Kidney (tissue), 22 donors: Measurements from ENCODE around the gene NCAPD2. TPM values are rescaled to one million over a fixed set of nuclear protein-coding genes. Genes with fewer than 3 reads are reported as not detected.

Experiments used
- DNase-seq, 5 donors: peaks; one replicate each; pipeline ENCODE4 v3.0.0-alpha.2; 2013 to 2020
- FAIRE-seq: peaks from 2 replicates; lab custom pipeline; 2012; peaks lifted over from hg19 to GRCh38; lab: Jason Lieb, UNC
- H3K27ac ChIP-seq, 2 donors: one replicate each; pipeline ENCODE4 v1.7.0; 2013; ENCODE audit warnings: low read depth in 2 of 2, low read length in 2 of 2, inconsistent platforms in 1 of 2
- H3K27me3 ChIP-seq: one replicate; pipeline ENCODE4 v1.7.1; 2013; ENCODE audit warnings: low read length, inconsistent platforms; ENCODE audit not compliant: control insufficient read depth, insufficient read depth
- H3K36me3 ChIP-seq, 3 donors: one replicate each; pipeline versions ENCODE4 v1.7.0 to v1.7.1; 2013; ENCODE audit warnings: low read length in 3 of 3, control low read depth in 1 of 3, inconsistent platforms in 1 of 3; ENCODE audit not compliant: insufficient read depth in 3 of 3, control insufficient read depth in 2 of 3
- H3K4me1 ChIP-seq, 3 donors: one replicate each; pipeline versions ENCODE4 v1.7.0 to v1.7.1; 2013; ENCODE audit warnings: low read length in 3 of 3, inconsistent platforms in 1 of 3, low read depth in 1 of 3; ENCODE audit not compliant: control insufficient read depth in 2 of 3, insufficient read depth in 2 of 3
- H3K4me3 ChIP-seq, 3 donors: one replicate each; pipeline versions ENCODE4 v1.7.0 to v1.8.1; 2013; ENCODE audit warnings: low read length in 3 of 3, control low read depth in 1 of 3, inconsistent platforms in 1 of 3
- H3K9ac ChIP-seq, 3 donors: one replicate each; pipeline versions ENCODE4 v1.7.0 to v1.7.1; 2013; ENCODE audit warnings: low read length in 3 of 3, control low read depth in 1 of 3, inconsistent platforms in 1 of 3
- H3K9me3 ChIP-seq, 3 donors: one replicate each; pipeline versions ENCODE4 v1.7.0 to v1.7.1; 2013; ENCODE audit warnings: low read length in 3 of 3, control low read depth in 1 of 3, inconsistent platforms in 1 of 3; ENCODE audit not compliant: control insufficient read depth in 2 of 3, insufficient read depth in 1 of 3
- intact Hi-C: fragments of 100-400 bp; cut with DNase I; formaldehyde crosslinking; loops from one replicate; pipeline ENCODE4 v1.11.1; 2022
- long read RNA-seq, 10 donors: library from polyadenylated mRNA in 1 of 10; unstranded in 1 of 10; transcript quantifications; one replicate each; pipeline ENCODE4 v2.0.0 and lab custom pipeline, GENCODE V29; 2021 to 2026
- polyA plus RNA-seq: library from polyadenylated mRNA; stranded (reverse); fragments of 350-450 nt; fragmentation: Illumina TruSeq; extraction: RNeasy Lipid Tissue Mini Kit (QIAGEN cat#74804); gene quantifications from one replicate; pipeline ENCODE4 v1.2.3, GENCODE V29; 2014; ENCODE audit warnings: low read depth, low replicate concordance; ENCODE audit not compliant: insufficient read depth
- total RNA-seq: library from RNA; stranded (reverse); fragmentation: NEBNext Ultra II Directional; extraction: Animal tissue kit (Norgen Biotek cat#: 25700); gene quantifications from one replicate; pipeline ENCODE4 v1.2.1, GENCODE V29; 2021
- TF ChIP-seq, protein P1 (sequence below): IDR thresholded peaks from 3 replicates; pipeline ENCODE4 v1.5.1; 2012; ENCODE audit warnings: mild to moderate bottlenecking, moderate library complexity, borderline replicate concordance; ENCODE audit not compliant: insufficient read depth; ENCODE audit errors: extremely low read depth
- donor health status: control.
- donor health status: control.
- donor health status: control.
- donor health status: control.
- donor health status: control.
- donor health status: DM: yes; HTN: yes; CAD: no.
- donor health status: Normal renal cell carcinoma (clear cell type).

NCAPD2 gene, protein sequence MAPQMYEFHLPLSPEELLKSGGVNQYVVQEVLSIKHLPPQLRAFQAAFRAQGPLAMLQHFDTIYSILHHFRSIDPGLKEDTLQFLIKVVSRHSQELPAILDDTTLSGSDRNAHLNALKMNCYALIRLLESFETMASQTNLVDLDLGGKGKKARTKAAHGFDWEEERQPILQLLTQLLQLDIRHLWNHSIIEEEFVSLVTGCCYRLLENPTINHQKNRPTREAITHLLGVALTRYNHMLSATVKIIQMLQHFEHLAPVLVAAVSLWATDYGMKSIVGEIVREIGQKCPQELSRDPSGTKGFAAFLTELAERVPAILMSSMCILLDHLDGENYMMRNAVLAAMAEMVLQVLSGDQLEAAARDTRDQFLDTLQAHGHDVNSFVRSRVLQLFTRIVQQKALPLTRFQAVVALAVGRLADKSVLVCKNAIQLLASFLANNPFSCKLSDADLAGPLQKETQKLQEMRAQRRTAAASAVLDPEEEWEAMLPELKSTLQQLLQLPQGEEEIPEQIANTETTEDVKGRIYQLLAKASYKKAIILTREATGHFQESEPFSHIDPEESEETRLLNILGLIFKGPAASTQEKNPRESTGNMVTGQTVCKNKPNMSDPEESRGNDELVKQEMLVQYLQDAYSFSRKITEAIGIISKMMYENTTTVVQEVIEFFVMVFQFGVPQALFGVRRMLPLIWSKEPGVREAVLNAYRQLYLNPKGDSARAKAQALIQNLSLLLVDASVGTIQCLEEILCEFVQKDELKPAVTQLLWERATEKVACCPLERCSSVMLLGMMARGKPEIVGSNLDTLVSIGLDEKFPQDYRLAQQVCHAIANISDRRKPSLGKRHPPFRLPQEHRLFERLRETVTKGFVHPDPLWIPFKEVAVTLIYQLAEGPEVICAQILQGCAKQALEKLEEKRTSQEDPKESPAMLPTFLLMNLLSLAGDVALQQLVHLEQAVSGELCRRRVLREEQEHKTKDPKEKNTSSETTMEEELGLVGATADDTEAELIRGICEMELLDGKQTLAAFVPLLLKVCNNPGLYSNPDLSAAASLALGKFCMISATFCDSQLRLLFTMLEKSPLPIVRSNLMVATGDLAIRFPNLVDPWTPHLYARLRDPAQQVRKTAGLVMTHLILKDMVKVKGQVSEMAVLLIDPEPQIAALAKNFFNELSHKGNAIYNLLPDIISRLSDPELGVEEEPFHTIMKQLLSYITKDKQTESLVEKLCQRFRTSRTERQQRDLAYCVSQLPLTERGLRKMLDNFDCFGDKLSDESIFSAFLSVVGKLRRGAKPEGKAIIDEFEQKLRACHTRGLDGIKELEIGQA (N-terminal part only)
- total RNA-seq (23.4 TPM), polyA plus RNA-seq (4.5 TPM)
- long read RNA-seq, donor 1, result 0 reads
- long read RNA-seq, donor 2, partial matches to known transcripts, result 0 of 1 reads
- long read RNA-seq, donor 2, other reads (novel, unspliced or antisense), result 0 of 1 reads
- long read RNA-seq, donor 3, full-length matches to known transcripts, result 3 of 3 reads
- long read RNA-seq, donor 3, partial matches to known transcripts, result 0 of 3 reads
- long read RNA-seq, donor 3, other reads (novel, unspliced or antisense), result 0 of 3 reads
- long read RNA-seq, donor 4, full-length matches to known transcripts, result 5 of 10 reads
- long read RNA-seq, donor 4, partial matches to known transcripts, result 5 of 10 reads
- long read RNA-seq, donor 4, other reads (novel, unspliced or antisense), result 0 of 10 reads
- long read RNA-seq, donor 5, full-length matches to known transcripts, result 1 of 1 reads
- long read RNA-seq, donor 5, partial matches to known transcripts, result 0 of 1 reads
- long read RNA-seq, donor 5, other reads (novel, unspliced or antisense), result 0 of 1 reads
- long read RNA-seq, donor 6, result 0 reads
- long read RNA-seq, donor 7, full-length matches to known transcripts, result 5 of 18 reads
- long read RNA-seq, donor 7, partial matches to known transcripts, result 10 of 18 reads
- long read RNA-seq, donor 7, other reads (novel, unspliced or antisense), result 3 of 18 reads
- long read RNA-seq, donor 8, full-length matches to known transcripts, result 2 of 2 reads
- long read RNA-seq, donor 8, partial matches to known transcripts, result 0 of 2 reads
- long read RNA-seq, donor 8, other reads (novel, unspliced or antisense), result 0 of 2 reads
- long read RNA-seq, donor 9, result 0 reads
- long read RNA-seq, donor 10, full-length matches to known transcripts, result 3 of 3 reads
- long read RNA-seq, donor 10, partial matches to known transcripts, result 0 of 3 reads
- long read RNA-seq, donor 10, other reads (novel, unspliced or antisense), result 0 of 3 reads

DNA sequence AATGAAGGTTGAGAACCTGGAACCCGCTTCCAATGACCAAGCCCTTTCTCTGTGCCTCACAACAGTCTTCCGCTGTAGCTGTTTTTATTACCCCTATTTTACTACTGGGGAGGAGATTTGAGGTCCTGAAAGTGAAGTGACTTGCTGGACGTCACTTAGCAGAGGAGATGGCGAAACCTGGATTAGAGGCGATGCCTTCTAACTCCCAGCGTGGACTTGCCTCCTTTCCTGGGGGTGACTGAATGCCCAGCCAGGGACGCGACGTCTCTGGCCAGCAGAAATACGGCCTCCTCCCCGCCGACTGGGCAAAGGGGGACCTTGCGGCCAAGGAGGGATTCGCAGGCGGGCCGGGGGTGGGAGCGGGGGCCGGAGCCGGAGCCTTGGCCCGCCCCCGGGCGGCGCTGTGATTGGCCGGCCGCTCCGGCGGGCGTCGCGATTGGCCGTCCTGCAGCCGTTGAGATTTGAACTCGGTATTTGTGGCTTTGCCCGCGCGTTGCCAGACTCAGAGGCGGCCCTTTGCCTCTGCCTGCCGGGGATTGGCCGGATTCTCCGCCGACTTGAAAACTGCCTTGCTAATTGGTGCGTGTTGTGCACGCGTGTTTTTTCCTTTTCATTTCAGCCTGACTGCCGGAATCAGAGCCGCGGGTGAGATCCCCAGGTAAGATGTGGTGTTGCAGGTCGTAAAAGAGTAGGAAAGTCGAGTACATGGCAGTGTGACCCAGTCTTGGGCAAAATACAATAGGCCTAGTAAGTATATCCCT, at the start of gene NCAPD2:
Gene NCAPD2, plus strand, starts transcription at position 606 of the 761 bp plus-strand sequence. CDS start 997 bp downstream, outside the sequence.
- Histone ChIP-seq H3K9me3 (no peaks in the 10 kb centered on the region), H3K36me3 (peaks cover 2 to 6% (median 5%) of the 10 kb centered on the region in 3 donors), H3K4me1 (peaks cover 7 to 10% (median 8%) of the 10 kb centered on the region in 3 donors), H3K27me3 (no peaks in the 10 kb centered on the region), H3K4me3 (peak within 1 kb of the TSS; percentile 99 to 100 (median 100)), H3K27ac (peak within 1 kb of the TSS; percentile 93 to 99), H3K9ac (peak within 1 kb of the TSS; percentile 98 to 100 (median 99))
- peak; percentile 96 to 98 (median 98) for DNase-seq
- intact Hi-C loops, result no loop called here
- no peak for FAIRE-seq
- TF ChIP-seq, protein P1, sequence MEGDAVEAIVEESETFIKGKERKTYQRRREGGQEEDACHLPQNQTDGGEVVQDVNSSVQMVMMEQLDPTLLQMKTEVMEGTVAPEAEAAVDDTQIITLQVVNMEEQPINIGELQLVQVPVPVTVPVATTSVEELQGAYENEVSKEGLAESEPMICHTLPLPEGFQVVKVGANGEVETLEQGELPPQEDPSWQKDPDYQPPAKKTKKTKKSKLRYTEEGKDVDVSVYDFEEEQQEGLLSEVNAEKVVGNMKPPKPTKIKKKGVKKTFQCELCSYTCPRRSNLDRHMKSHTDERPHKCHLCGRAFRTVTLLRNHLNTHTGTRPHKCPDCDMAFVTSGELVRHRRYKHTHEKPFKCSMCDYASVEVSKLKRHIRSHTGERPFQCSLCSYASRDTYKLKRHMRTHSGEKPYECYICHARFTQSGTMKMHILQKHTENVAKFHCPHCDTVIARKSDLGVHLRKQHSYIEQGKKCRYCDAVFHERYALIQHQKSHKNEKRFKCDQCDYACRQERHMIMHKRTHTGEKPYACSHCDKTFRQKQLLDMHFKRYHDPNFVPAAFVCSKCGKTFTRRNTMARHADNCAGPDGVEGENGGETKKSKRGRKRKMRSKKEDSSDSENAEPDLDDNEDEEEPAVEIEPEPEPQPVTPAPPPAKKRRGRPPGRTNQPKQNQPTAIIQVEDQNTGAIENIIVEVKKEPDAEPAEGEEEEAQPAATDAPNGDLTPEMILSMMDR, result peak; percentile 8

DNA sequence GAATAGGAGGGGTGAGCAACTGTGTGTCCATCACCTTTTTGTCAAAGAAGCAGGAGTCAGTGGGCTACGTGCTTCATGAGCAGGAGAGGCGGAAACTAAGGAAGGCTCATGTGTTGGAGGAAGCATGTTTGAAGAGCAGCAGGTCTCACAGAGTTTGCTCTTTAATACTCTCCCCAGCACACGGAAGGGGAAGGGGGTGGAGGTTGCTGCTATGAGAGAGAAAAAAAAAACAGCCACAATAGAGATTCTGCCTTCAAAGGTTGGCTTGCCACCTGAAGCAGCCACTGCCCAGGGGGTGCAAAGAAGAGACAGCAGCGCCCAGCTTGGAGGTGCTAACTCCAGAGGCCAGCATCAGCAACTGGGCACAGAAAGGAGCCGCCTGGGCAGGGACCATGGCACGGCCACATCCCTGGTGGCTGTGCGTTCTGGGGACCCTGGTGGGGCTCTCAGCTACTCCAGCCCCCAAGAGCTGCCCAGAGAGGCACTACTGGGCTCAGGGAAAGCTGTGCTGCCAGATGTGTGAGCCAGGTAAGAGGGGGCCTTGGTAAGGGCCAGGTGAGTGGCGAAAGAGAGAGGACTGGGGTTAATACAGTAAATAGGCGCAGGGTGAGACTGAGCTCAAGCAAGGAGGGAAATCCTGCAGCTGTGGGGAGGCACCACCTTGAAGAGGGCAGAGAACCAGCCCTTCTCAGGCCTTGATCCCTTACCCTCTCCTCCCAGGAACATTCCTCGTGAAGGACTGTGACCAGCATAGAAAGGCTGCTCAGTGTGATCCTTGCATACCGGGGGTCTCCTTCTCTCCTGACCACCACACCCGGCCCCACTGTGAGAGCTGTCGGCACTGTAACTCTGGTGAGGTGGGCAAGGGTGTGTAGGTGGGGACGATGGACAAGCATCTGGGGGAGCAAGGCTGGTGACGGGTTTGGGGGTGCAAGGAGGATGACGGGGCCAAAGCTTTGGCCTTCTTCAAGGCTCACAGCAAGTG, 48.9 kb upstream of the NCAPD2 start, which contains the start of gene CD27:
Gene CD27, plus strand, starts transcription at position 252 of the 985 bp plus-strand sequence. Its CDS starts 141 bp downstream, at position 393.
- H3K36me3 ChIP-seq, result peaks cover 0 to 2% (median 0%) of the 10 kb centered on the region in 3 donors

More for the DNA sequence above, 48.9 kb upstream of the NCAPD2 start, which contains the start of gene CD27:
- Histone ChIP-seq H3K9me3 (no peaks in the 10 kb centered on the region), H3K4me1 (peaks cover 0 to 1% (median under 1%) of the 10 kb centered on the region in 3 donors), H3K9ac (no peak within 1 kb of the TSS), H3K27me3 (no peaks in the 10 kb centered on the region), H3K27ac (no peak within 1 kb of the TSS), H3K4me3 (no peak within 1 kb of the TSS)
- FAIRE-seq (no peak), DNase-seq (peak in 1 of 5 donors; percentile 66)
- intact Hi-C loops, result no loop called here
- TF ChIP-seq, protein P1, result no peak
